IPS DF 6.9 (cell line): ENCODE measurements around the gene APEX2.
"Not testable (repeated sequence)": the region's sequence is repeated elsewhere in the genome, so short reads cannot be mapped to it uniquely, and the experiment has no call there.

Experiments
- DNase-seq: peaks from one replicate; pipeline ENCODE4 v3.0.0-alpha.2; 2013; ENCODE audit warnings: low read depth, low spot score
- H3K27ac ChIP-seq: one replicate; pipeline ENCODE4 v1.5.1; 2013; ENCODE audit warnings: low read length, control low read depth
- H3K27me3 ChIP-seq: 2 replicates; pipeline ENCODE4 v1.6.1; 2013; ENCODE audit warnings: mild to moderate bottlenecking, low read length; ENCODE audit not compliant: control insufficient read depth, insufficient read depth
- H3K36me3 ChIP-seq: 2 replicates; pipeline ENCODE4 v1.6.1; 2013; ENCODE audit warnings: low read length; ENCODE audit not compliant: control insufficient read depth, insufficient read depth
- H3K4me1 ChIP-seq: 2 replicates; pipeline ENCODE4 v1.6.1; 2013; ENCODE audit warnings: low read length; ENCODE audit not compliant: control insufficient read depth, insufficient read depth
- H3K4me3 ChIP-seq: 2 replicates; pipeline ENCODE4 v1.5.1; 2013; ENCODE audit warnings: mild to moderate bottlenecking, low read length
- H3K9me3 ChIP-seq: 2 replicates; pipeline ENCODE4 v1.6.1; 2013; ENCODE audit warnings: low read length, inconsistent platforms; ENCODE audit not compliant: control insufficient read depth, insufficient read depth
- WGBS: extraction: QIAGEN DNeasy Blood & Tissue Kit; methylation state at CpG from one replicate; pipeline ENCODE4 v1.1.7; 2013; ENCODE audit warnings: mixed read lengths, missing lambda C conversion rate; ENCODE audit not compliant: insufficient read length, insufficient coverage; 5-methylcytosine and 5-hydroxymethylcytosine counted together

Gene APEX2

DNA sequence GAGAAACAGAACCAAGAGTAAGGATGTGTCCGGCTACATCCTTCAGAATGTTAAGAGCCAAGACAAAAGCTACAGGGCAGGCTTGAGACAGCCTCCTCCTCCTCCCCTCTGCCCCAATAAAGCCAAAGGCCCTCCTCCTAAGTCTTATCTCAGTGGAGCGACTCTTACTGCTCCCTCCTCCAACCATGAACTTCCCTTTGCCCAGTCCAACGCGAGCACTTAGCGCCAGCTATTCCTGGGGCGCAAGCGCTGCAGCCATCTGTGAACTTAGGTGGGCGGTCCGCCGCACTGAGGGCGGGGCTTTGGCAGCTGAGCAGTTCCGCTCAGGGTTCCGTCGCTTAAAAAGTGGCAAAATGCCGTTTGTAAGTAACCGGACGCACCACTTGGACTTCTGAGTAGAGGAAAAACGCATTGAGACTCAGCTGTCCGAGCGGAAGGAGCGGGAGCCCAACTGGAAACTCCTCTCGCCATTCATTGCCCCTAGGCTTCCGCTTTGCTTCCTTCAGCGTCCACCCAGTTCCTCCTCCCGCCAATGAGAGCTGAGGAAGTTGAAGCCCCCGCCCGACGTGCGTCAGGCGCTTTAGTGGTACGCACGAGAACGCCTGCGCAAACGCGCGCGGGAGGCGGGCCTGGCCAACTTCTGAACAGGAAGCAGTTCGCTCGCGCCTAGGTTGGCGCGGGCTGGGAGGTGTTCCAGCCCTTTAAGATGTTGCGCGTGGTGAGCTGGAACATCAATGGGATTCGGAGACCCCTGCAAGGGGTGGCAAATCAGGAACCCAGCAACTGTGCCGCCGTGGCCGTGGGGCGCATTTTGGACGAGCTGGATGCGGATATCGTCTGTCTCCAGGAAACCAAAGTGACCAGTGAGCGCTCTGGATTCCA lies at the start of gene APEX2:
TSS of gene APEX2 (plus strand) at position 647 of the 882 bp plus-strand sequence. CDS start at position 707, 60 bp downstream.
- Histone ChIP-seq H3K27ac (no peak within 1 kb of the TSS), H3K36me3 (peaks cover 7% of the 10 kb centered on the region; the same call in 1 of the 2 replicates), H3K27me3 (no peaks in the 10 kb centered on the region), H3K9me3 (no peaks in the 10 kb centered on the region), H3K4me3 (peak within 1 kb of the TSS; percentile 97), H3K4me1 (no peaks in the 10 kb centered on the region)
- peak; percentile 48 for DNase-seq
- WGBS, result no CpG with 5 or more reads among the region's 55 CpGs

DNA sequence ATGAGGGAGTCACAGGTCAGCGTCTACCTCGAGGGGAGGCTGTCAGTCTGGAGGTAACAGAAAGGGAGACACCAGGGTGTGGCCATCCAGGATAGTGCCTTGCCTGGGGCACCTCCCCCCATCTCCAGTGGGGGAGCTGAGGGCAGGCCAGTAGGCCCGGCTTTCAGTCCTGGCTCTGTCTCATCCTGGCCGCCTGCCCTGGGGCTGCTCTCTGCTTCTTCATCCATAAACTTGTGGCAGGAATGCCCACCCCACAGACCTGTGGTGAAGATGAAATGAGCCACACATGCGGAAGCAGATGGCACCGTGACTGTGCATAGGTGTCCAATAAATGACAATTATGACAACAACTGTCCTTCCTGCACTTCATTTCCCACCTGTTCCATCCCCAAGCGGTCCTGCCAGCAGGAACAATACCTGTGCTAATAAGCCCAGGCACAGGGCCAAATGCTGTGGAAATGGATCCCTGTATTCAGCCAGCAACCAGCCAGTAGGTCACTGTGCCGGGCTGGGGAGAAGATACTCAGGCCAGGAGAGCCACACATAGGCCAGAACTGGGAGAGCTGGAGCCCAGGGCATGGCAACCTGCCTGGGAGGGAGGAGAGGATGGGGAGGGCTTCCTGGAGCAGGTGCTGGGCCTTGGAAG lies 49.3 kb upstream of the APEX2 start:
- Histone ChIP-seq H3K9me3 (no peaks in the 10 kb centered on the region), H3K4me1 (no peaks in the 10 kb centered on the region), H3K4me3 (no peak overlapping the region), H3K27ac (no peak overlapping the region), H3K27me3 (no peaks in the 10 kb centered on the region), H3K36me3 (no peaks in the 10 kb centered on the region)
- WGBS, result no CpG with 5 or more reads among the region's 8 CpGs
- no peak for DNase-seq

DNA sequence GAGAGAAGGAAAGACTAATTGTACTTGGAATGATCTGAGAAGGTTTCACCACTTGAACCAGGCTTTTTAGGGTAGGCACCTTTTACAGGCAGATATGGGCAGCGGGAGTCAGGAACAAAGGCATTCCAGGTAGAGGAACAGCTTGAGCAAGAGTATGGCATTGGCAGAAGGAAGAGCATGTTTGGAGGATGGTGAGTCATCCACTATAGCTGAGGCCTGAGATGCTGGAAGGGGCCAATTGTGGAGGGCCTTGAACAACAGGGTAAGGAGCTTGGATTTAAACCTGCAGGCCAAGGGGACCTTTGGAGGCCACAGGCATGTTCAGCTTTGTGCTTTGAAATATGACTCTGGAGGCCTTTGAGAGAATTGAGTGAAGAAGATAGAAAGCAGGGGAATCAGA lies 38.4 kb upstream of the APEX2 start:
- DNase-seq, result no peak
- WGBS, result no CpG with 5 or more reads among the region's 1 CpG
- no peak overlapping the region for H3K27ac ChIP-seq
- no peak overlapping the region for H3K4me3 ChIP-seq
- H3K9me3 ChIP-seq, result no peaks in the 10 kb centered on the region
- H3K36me3 ChIP-seq, result no peaks in the 10 kb centered on the region
- no peaks in the 10 kb centered on the region for H3K4me1 ChIP-seq
- no peaks in the 10 kb centered on the region for H3K27me3 ChIP-seq

DNA sequence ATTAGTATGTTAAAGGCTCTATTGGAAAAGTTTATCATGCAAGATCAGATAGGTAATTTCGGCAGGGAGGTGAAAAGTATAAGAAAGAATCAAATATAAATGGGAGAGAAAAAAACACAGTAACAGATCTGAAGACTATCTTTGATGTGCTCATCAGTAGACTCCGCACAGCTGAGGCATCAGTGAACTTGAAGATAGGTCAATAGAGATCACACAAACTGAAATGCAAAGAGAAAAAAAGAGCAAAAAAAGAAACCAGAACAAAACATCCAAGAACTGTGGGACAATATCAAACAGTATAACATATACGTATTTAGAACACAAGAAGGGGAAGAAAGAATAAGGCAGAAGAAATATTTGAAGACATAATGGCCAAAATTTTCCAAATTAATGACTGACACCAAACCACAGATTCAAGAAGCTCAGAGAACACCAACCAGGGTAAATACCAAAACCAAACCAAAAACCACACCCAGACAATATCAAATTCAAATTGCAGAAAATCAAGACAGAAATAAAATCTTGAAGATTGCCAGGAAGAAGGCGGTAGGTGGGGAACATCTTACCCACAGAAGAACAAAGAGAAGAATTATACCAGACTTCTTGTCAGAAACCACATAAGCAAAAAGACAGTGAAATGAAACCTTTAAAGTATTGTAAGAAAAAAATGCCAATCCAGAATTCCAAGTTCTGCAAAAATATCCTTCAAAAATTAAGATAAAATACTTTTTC lies 35.2 kb upstream of the APEX2 start:
- Histone ChIP-seq H3K9me3 (no peaks in the 10 kb centered on the region), H3K27ac (no peak overlapping the region), H3K36me3 (no peaks in the 10 kb centered on the region), H3K27me3 (no peaks in the 10 kb centered on the region), H3K4me3 (no peak overlapping the region), H3K4me1 (no peaks in the 10 kb centered on the region)
- DNase-seq, result no peak
- no CpG with 5 or more reads among the region's 4 CpGs for WGBS

DNA sequence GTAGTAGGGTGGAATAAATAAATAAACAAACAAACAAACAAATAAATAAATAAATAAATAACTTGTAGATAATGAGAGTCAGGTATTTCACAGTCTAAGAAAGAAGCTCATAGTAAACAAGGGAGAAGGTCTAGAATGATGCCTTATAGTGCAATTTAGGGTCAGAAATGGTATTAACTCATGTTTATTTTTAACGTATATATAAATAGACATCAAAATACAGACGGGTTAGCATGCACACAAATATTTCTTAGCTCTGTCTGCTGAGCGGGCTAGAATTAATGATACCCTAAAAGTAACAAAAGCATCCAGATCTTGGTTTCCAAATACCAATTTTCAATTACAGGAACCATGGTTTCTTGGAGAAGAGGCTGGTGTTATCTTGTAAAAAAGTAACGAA lies 22.8 kb upstream of the APEX2 start:
- Histone ChIP-seq H3K27me3 (no peaks in the 10 kb centered on the region), H3K36me3 (no peaks in the 10 kb centered on the region), H3K27ac (no peak overlapping the region), H3K4me1 (no peaks in the 10 kb centered on the region), H3K4me3 (no peak overlapping the region), H3K9me3 (no peaks in the 10 kb centered on the region)
- WGBS, result no CpG with 5 or more reads among the region's 4 CpGs
- no peak for DNase-seq

GRCh38 chrX:54978448-54978847 lies 21.7 kb upstream of the APEX2 start:
- H3K27ac ChIP-seq, result no peak overlapping the region
- no peak overlapping the region for H3K4me3 ChIP-seq
- DNase-seq, result no peak
- no peaks in the 10 kb centered on the region for H3K27me3 ChIP-seq
- H3K4me1 ChIP-seq, result no peaks in the 10 kb centered on the region
- no peaks in the 10 kb centered on the region for H3K36me3 ChIP-seq
- H3K9me3 ChIP-seq, result no peaks in the 10 kb centered on the region

- Histone ChIP-seq H3K27ac (no peak overlapping the region), H3K4me3 (no peak overlapping the region), H3K9me3 (no peaks in the 10 kb centered on the region), H3K4me1 (no peaks in the 10 kb centered on the region), H3K36me3 (no peaks in the 10 kb centered on the region), H3K27me3 (no peaks in the 10 kb centered on the region)
- DNase-seq, result no peak
Measured at GRCh38 chrX:54979432-54979831, 20.7 kb upstream of the APEX2 start.

GRCh38 chrX:54980334-54980733 lies 19.8 kb upstream of the APEX2 start:
- no peak for DNase-seq
- no peaks in the 10 kb centered on the region for H3K36me3 ChIP-seq
- no peaks in the 10 kb centered on the region for H3K27me3 ChIP-seq
- no CpG with 5 or more reads among the region's 6 CpGs for WGBS
- no peak overlapping the region for H3K4me3 ChIP-seq
- no peaks in the 10 kb centered on the region for H3K9me3 ChIP-seq
- H3K4me1 ChIP-seq, result no peaks in the 10 kb centered on the region
- H3K27ac ChIP-seq, result no peak overlapping the region

DNA sequence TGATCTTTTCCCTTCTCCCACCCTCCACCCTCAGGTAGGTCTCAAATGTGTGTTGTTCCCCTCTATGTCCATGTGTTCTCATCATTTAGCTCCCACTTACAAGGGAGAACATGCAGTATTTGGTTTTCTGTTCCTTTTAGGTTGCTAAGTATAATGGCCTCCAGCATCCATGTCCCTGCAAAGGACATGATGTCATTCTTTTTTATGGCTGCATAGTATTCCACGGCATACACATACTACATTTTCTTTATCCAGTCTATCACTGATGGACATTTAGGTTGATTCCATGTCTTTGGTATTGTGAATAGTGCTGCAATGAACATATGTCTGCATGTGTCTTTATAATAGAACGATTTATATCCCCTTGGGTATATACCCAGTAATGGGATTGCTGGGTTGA lies 16.9 kb upstream of the APEX2 start:
- H3K4me1 ChIP-seq, DNase-seq, H3K9me3 ChIP-seq, H3K4me3 ChIP-seq, H3K36me3 ChIP-seq, H3K27me3 ChIP-seq, H3K27ac ChIP-seq: not testable (repeated sequence)
- WGBS, result no CpG with 5 or more reads among the region's 2 CpGs

- DNase-seq, result no peak
- WGBS, result no CpG with 5 or more reads among the region's 2 CpGs
- Histone ChIP-seq H3K9me3 (no peaks in the 10 kb centered on the region), H3K36me3 (no peaks in the 10 kb centered on the region), H3K4me3 (no peak overlapping the region), H3K27me3 (no peaks in the 10 kb centered on the region), H3K27ac (no peak overlapping the region), H3K4me1 (no peaks in the 10 kb centered on the region)
Measured at GRCh38 chrX:54991706-54992105, 8.5 kb upstream of the APEX2 start.
